Nephron (organoid): ENCODE data around the gene CFAP157.
"Not testable (repeated sequence)": the region's sequence is repeated elsewhere in the genome, so short reads cannot be mapped to it uniquely, and the experiment has no call there.

Experiments used
- H3K27ac Mint-ChIP-seq, 3 experiments: 2 replicates each; pipeline ENCODE4 v1.8.0; 2020; ENCODE audit warnings: mixed read lengths in 3 of 3, mild to moderate bottlenecking in 2 of 3, moderate library complexity in 1 of 3
- H3K27me3 Mint-ChIP-seq: 2 replicates; pipeline ENCODE4 v1.8.0; 2021; ENCODE audit warnings: low read depth, mild to moderate bottlenecking, moderate library complexity, mixed read lengths
- H3K36me3 Mint-ChIP-seq: 2 replicates; pipeline ENCODE4 v1.8.0; 2020; ENCODE audit warnings: low read depth, mixed read lengths
- H3K4me1 Mint-ChIP-seq: 2 replicates; pipeline ENCODE4 v1.8.0; 2020; ENCODE audit warnings: mixed read lengths
- H3K4me3 Mint-ChIP-seq, 3 experiments: 2 replicates each; pipeline ENCODE4 v1.8.0; 2020; ENCODE audit warnings: mild to moderate bottlenecking in 3 of 3, mixed read lengths in 3 of 3, moderate library complexity in 2 of 3
- H3K9me3 Mint-ChIP-seq: 2 replicates; pipeline ENCODE4 v1.8.0; 2020; ENCODE audit warnings: mixed read lengths
- CTCF ChIP-seq, 3 experiments: fragments of 200-600 bp; sonication (generic); IDR thresholded peaks; one replicate each; pipeline ENCODE4 v1.5.0; 2021; ENCODE audit warnings: antibody characterized with exemption in 3 of 3; ENCODE audit not compliant: unreplicated experiment in 3 of 3

The CFAP157 gene

GRCh38 chr9:127753148-127753547 is 46.4 kb downstream of the CFAP157 start:
- no peaks in the 10 kb centered on the region for H3K9me3 Mint-ChIP-seq
- TF ChIP-seq CTCF (IDR thresholded peaks at IDR 0.05; ENCODE audit: unreplicated experiment in 3 of 3), result no peak
- peaks cover 5% of the 10 kb centered on the region for H3K4me1 Mint-ChIP-seq
- H3K27me3 Mint-ChIP-seq, result peaks cover 52% of the 10 kb centered on the region
- H3K4me3 Mint-ChIP-seq, result peak overlapping the region; percentile 32 to 72 (median 65)
- H3K27ac Mint-ChIP-seq, result no peak overlapping the region
- H3K36me3 Mint-ChIP-seq, result peaks cover 10% of the 10 kb centered on the region

GRCh38 chr9:127753622-127754021 is 46.8 kb downstream of the CFAP157 start:
- no peak for TF ChIP-seq CTCF (IDR thresholded peaks at IDR 0.05; ENCODE audit: unreplicated experiment in 3 of 3)
- Mint-ChIP-seq H3K4me1 (peaks cover 5% of the 10 kb centered on the region), H3K27ac (no peak overlapping the region), H3K9me3 (no peaks in the 10 kb centered on the region), H3K36me3 (peaks cover 10% of the 10 kb centered on the region), H3K4me3 (no peak overlapping the region), H3K27me3 (peaks cover 57% of the 10 kb centered on the region)

- peaks cover 10% of the 10 kb centered on the region for H3K36me3 Mint-ChIP-seq
These were observed 47.6 kb downstream of the CFAP157 start for GRCh38 chr9:127754099-127755060.

GRCh38 chr9:127755061-127756060 is 48.6 kb downstream of the CFAP157 start:
- no peak overlapping the region for H3K27ac Mint-ChIP-seq
- TF ChIP-seq CTCF (IDR thresholded peaks at IDR 0.05; ENCODE audit: unreplicated experiment in 3 of 3), result no peak
- peaks cover 60% of the 10 kb centered on the region for H3K27me3 Mint-ChIP-seq
- H3K36me3 Mint-ChIP-seq, result peaks cover 8% of the 10 kb centered on the region
- H3K9me3 Mint-ChIP-seq, result no peaks in the 10 kb centered on the region
- H3K4me3 Mint-ChIP-seq, result peak overlapping the region in 2 of 3 experiments; percentile 32 to 47
- peaks cover 5% of the 10 kb centered on the region for H3K4me1 Mint-ChIP-seq

More at GRCh38 chr9:127754099-127755060, 47.6 kb downstream of the CFAP157 start:
- no peak for TF ChIP-seq CTCF (IDR thresholded peaks at IDR 0.05; ENCODE audit: unreplicated experiment in 3 of 3)
- Mint-ChIP-seq H3K27ac (no peak overlapping the region), H3K4me3 (peak overlapping the region in 1 of 3 experiments; percentile 65), H3K9me3 (no peaks in the 10 kb centered on the region), H3K27me3 (peaks cover 60% of the 10 kb centered on the region), H3K4me1 (peaks cover 5% of the 10 kb centered on the region)

- Mint-ChIP-seq H3K4me3 (no peak overlapping the region), H3K27me3 (peaks cover 62% of the 10 kb centered on the region), H3K4me1 (peaks cover 5% of the 10 kb centered on the region), H3K36me3 (peaks cover 5% of the 10 kb centered on the region), H3K9me3 (no peaks in the 10 kb centered on the region), H3K27ac (no peak overlapping the region)
- TF ChIP-seq CTCF (IDR thresholded peaks at IDR 0.05; ENCODE audit: unreplicated experiment in 3 of 3), result no peak
These were observed 49.4 kb downstream of the CFAP157 start for GRCh38 chr9:127756233-127756632.

- not testable (repeated sequence) for H3K27ac Mint-ChIP-seq, H3K4me3 Mint-ChIP-seq, H3K36me3 Mint-ChIP-seq, H3K4me1 Mint-ChIP-seq, H3K9me3 Mint-ChIP-seq
- H3K27me3 Mint-ChIP-seq, result peaks cover 58% of the 10 kb centered on the region
These were observed 50.0 kb downstream of the CFAP157 start for GRCh38 chr9:127756776-127757175.
